ENCODE results near the gene MREG. TPM values are rescaled to one million over a fixed set of nuclear protein-coding genes. Genes with fewer than 3 reads are reported as not detected.

MREG gene
- total RNA-seq, 1 experiment from 2014 or later = 16.9 TPM

GRCh38 chr2:215903203-215903602 is 110.1 kb downstream of the MREG start:
- no peaks in the 10 kb centered on the region for H3K9me2 ChIP-seq (ENCODE audit: insufficient read depth)
- no TSS peak for BruUV-seq (replicated peaks)
- intact Hi-C loops (cut with micrococcal nuclease) = no loop called here
- no peak overlapping the region for H3K27ac ChIP-seq (ENCODE audit: low read depth, low read length)
- H3K79me2 ChIP-seq (ENCODE audit: insufficient read depth, low read length) = no peaks in the 10 kb centered on the region
- no peak overlapping the region for H3K9ac ChIP-seq (ENCODE audit: low read length)
- no peaks in the 10 kb centered on the region for H3K27me3 ChIP-seq (ENCODE audit: insufficient read depth, low read length)
- H4K20me1 ChIP-seq (ENCODE audit: insufficient read depth) = no peaks in the 10 kb centered on the region
- ChIA-PET RAD21 (ENCODE audit: low non-redundant PET in 1 of 2, low total read pairs in 2 of 2, uncharacterized antibody in 2 of 2, unreplicated experiment in 2 of 2) (no interaction called here), POLR2A (no interaction called here), CTCF (interaction anchor here (1.3 kb wide), 1 partner anchor 75 kb away, joined by 3 read pairs; no protein-coding TSS in a partner anchor)
- no peak for TF ChIP-seq EGR1 (IDR thresholded peaks at IDR 0.05; ENCODE audit: low read depth)
- TF ChIP-seq EZH2phosphoT487 (IDR thresholded peaks at IDR 0.05; ENCODE audit: borderline replicate concordance) = no peak
- TF ChIP-seq SP1 (IDR thresholded peaks at IDR 0.05; ENCODE audit: low read depth) = no peak
- TF ChIP-seq ZNF274 (IDR thresholded peaks at IDR 0.05; ENCODE audit: low read depth, low read length) = no peak
- TF ChIP-seq SIN3A (IDR thresholded peaks at IDR 0.05; ENCODE audit: low read depth) = no peak
- TF ChIP-seq YY1 (IDR thresholded peaks at IDR 0.05; ENCODE audit: extremely low read depth, insufficient replicate concordance, low read depth, low read length) = no peak
- TF ChIP-seq ZBTB33 (IDR thresholded peaks at IDR 0.05; ENCODE audit: extremely low read depth, insufficient replicate concordance, low read length) = no peak
- TF ChIP-seq MAX (IDR thresholded peaks at IDR 0.05) = no peak
- TF ChIP-seq ATF3 (IDR thresholded peaks at IDR 0.05) = no peak
- TF ChIP-seq EZH2 (IDR thresholded peaks at IDR 0.05) = no peak
- no peak for TF ChIP-seq TCF7L2 (IDR thresholded peaks at IDR 0.05; ENCODE audit: borderline replicate concordance, extremely low read depth, insufficient read depth, insufficient read length)
- H3K4me3 ChIP-seq (replicated peaks in 1 of 2; ENCODE audit: low read depth in 1 of 2, low read length in 2 of 2) = no peak overlapping the region
- DNase-seq (ENCODE audit: low read depth, low spot score) = no peak
- no peaks in the 10 kb centered on the region for H3K4me1 ChIP-seq (ENCODE audit: control insufficient read depth in 1 of 2, insufficient read depth in 2 of 2, low read length in 2 of 2)
- H3K9me3 ChIP-seq (ENCODE audit: control insufficient read depth in 1 of 2, insufficient read depth in 1 of 2, low read depth in 1 of 2, low read length in 2 of 2) = no peaks in the 10 kb centered on the region
- no peak overlapping the region for H3K4me2 ChIP-seq (ENCODE audit: low read length)
- no peaks in the 10 kb centered on the region for H3K36me3 ChIP-seq (ENCODE audit: control insufficient read depth in 1 of 2, insufficient read depth in 2 of 2, low read length in 2 of 2)
- no peak for ATAC-seq
- H2AFZ ChIP-seq (ENCODE audit: low read depth, low read length, poor library complexity, severe bottlenecking) = no peak overlapping the region

All from HCT116 (cell line).